ENCODE measurements around the gene PPM1M. TPM values are rescaled to one million over a fixed set of nuclear protein-coding genes. Genes with fewer than 3 reads are reported as not detected.

The PPM1M gene
- total and polyA plus RNA-seq, 2 experiments from 2014 or later, result 2.2 to 4.0 TPM

DNA sequence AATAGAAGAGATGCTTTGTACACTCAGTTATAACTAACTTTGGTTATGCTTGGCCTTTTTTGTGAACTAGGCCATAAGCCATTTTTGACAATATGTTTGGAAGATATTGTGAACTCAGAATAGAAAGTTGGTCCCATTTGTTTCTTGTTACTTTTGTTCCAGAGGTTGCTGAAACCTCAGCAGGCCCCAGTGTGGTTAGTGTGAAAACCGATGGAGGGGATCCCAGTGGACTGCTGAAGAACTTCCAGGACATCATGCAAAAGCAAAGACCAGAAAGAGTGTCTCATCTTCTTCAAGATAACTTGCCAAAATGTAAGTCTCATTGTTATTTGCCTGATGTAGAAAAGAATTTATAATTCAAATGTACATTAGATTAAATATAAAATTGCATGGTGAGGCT lies 41.9 kb upstream of the PPM1M start:
- H3K36me3 Mint-ChIP-seq (ENCODE audit: low read depth), result peaks cover 83% of the 10 kb centered on the region
- peaks cover 3% of the 10 kb centered on the region for H3K27me3 Mint-ChIP-seq (ENCODE audit: insufficient read depth, low read depth, poor library complexity)
- H3K36me3 ChIP-seq (ENCODE audit: insufficient read depth), result peaks cover 81% of the 10 kb centered on the region

DNA sequence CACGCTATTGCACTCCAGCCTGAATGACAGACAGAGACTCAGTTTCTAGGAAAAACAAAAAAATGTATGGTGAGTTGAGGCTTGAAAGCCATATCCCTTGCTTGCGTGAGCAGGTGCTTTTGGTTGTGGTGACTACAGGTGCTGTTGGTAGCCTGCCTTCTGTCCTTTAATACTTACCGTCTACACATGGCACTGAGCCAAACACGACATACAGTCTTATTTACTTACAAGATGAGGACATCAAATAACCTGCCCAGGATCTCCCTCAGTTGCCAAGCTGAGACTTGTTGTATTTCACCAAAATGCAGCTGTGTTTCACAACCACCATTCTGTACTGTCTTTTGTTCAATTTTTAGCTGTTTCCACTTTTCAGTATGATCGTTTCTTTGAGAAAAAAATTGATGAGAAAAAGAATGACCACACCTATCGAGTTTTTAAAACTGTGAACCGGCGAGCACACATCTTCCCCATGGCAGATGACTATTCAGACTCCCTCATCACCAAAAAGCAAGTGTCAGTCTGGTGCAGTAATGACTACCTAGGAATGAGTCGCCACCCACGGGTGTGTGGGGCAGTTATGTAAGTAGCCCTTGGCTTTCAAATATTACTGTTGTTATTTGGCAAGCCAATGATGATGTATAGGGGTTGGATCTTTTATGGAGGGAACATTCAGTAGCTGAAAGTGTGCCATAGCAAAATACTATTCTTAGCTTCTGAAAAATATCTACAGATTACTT lies 41.1 kb upstream of the PPM1M start:
- no peak for ATAC-seq

More for the DNA sequence above, 41.9 kb upstream of the PPM1M start:
- TF ChIP-seq STAT1 (IDR thresholded peaks at IDR 0.05; ENCODE audit: unreplicated experiment), result no peak
- Histone ChIP-seq H2AFZ (no peak overlapping the region), H3K27ac (ENCODE audit: low read depth) (no peak overlapping the region), H3K79me2 (replicated peaks; ENCODE audit: insufficient read depth) (peaks cover 7% of the 10 kb centered on the region), H3K9me2 (ENCODE audit: insufficient read depth) (no peaks in the 10 kb centered on the region), H3K4me2 (no peak overlapping the region), H3K27me3 (ENCODE audit: insufficient read depth) (no peaks in the 10 kb centered on the region), H4K20me1 (replicated peaks; ENCODE audit: insufficient read depth) (peaks cover 17% of the 10 kb centered on the region), H3K4me3 (no peak overlapping the region), H3K4me1 (ENCODE audit: insufficient read depth) (peaks cover 2% of the 10 kb centered on the region; the same call in 1 of the 2 replicates), H3F3A (replicated peaks; ENCODE audit: low read depth) (peaks cover 14% of the 10 kb centered on the region)
- Mint-ChIP-seq H3K4me1 (peaks cover 5% of the 10 kb centered on the region; the same call in 2 of the 3 replicates), H3K27ac (no peak overlapping the region), H3K4me3 (no peak overlapping the region), H3K9me3 (no peaks in the 10 kb centered on the region)
- DNase-seq (ENCODE audit: low spot score) (no peak), ATAC-seq (no peak)

More for the DNA sequence above, 41.1 kb upstream of the PPM1M start:
- peaks cover 87% of the 10 kb centered on the region for H3K36me3 Mint-ChIP-seq (ENCODE audit: low read depth)
- TF ChIP-seq STAT1 (IDR thresholded peaks at IDR 0.05; ENCODE audit: unreplicated experiment), result no peak
- TF ChIP-seq, protein P1, sequence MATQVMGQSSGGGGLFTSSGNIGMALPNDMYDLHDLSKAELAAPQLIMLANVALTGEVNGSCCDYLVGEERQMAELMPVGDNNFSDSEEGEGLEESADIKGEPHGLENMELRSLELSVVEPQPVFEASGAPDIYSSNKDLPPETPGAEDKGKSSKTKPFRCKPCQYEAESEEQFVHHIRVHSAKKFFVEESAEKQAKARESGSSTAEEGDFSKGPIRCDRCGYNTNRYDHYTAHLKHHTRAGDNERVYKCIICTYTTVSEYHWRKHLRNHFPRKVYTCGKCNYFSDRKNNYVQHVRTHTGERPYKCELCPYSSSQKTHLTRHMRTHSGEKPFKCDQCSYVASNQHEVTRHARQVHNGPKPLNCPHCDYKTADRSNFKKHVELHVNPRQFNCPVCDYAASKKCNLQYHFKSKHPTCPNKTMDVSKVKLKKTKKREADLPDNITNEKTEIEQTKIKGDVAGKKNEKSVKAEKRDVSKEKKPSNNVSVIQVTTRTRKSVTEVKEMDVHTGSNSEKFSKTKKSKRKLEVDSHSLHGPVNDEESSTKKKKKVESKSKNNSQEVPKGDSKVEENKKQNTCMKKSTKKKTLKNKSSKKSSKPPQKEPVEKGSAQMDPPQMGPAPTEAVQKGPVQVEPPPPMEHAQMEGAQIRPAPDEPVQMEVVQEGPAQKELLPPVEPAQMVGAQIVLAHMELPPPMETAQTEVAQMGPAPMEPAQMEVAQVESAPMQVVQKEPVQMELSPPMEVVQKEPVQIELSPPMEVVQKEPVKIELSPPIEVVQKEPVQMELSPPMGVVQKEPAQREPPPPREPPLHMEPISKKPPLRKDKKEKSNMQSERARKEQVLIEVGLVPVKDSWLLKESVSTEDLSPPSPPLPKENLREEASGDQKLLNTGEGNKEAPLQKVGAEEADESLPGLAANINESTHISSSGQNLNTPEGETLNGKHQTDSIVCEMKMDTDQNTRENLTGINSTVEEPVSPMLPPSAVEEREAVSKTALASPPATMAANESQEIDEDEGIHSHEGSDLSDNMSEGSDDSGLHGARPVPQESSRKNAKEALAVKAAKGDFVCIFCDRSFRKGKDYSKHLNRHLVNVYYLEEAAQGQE (IDR thresholded peaks at IDR 0.05; ENCODE audit: unreplicated experiment), result no peak
- TF ChIP-seq NANOG (IDR thresholded peaks at IDR 0.05; ENCODE audit: borderline replicate concordance), result no peak
- no peak for TF ChIP-seq EZH2 (IDR thresholded peaks at IDR 0.05; ENCODE audit: low read depth, unreplicated experiment)
- no peak for TF ChIP-seq POLR2AphosphoS5 (IDR thresholded peaks at IDR 0.05; ENCODE audit: low read depth)
- no peak for TF ChIP-seq JUNB (IDR thresholded peaks at IDR 0.05; ENCODE audit: unreplicated experiment)
- peaks cover 14% of the 10 kb centered on the region for H3F3A ChIP-seq (replicated peaks; ENCODE audit: low read depth)
- DNase-seq (ENCODE audit: low spot score), result no peak
- H3K36me3 ChIP-seq (ENCODE audit: insufficient read depth), result peaks cover 85% of the 10 kb centered on the region
- H3K4me2 ChIP-seq, result no peak overlapping the region
- no peak overlapping the region for H2AFZ ChIP-seq
- no peak overlapping the region for H3K27ac Mint-ChIP-seq
- no peaks in the 10 kb centered on the region for H3K9me2 ChIP-seq (ENCODE audit: insufficient read depth)
- no peaks in the 10 kb centered on the region for H3K27me3 ChIP-seq (ENCODE audit: insufficient read depth)
- no peak overlapping the region for H3K4me3 Mint-ChIP-seq
- H4K20me1 ChIP-seq (replicated peaks; ENCODE audit: insufficient read depth), result peaks cover 14% of the 10 kb centered on the region
- no peaks in the 10 kb centered on the region for H3K4me1 ChIP-seq (ENCODE audit: insufficient read depth)
- H3K4me1 Mint-ChIP-seq, result no peaks in the 10 kb centered on the region
- no peak overlapping the region for H3K27ac ChIP-seq (ENCODE audit: low read depth)
- H3K9me3 Mint-ChIP-seq, result no peaks in the 10 kb centered on the region
- peaks cover 1% of the 10 kb centered on the region for H3K27me3 Mint-ChIP-seq (ENCODE audit: insufficient read depth, low read depth, poor library complexity)
- H3K79me2 ChIP-seq (replicated peaks; ENCODE audit: insufficient read depth), result no peaks in the 10 kb centered on the region
- H3K4me3 ChIP-seq, result no peak overlapping the region

All from GM23338 (cell line).